OCI-LY7 (cell line): Measurements from ENCODE around the gene DLGAP1. TPM values are rescaled to one million over a fixed set of nuclear protein-coding genes. Genes with fewer than 3 reads are reported as not detected.

Source experiments
- BruUV-seq: library from RNA; stranded (reverse); fragments of 400-500 nt; replicated peaks from 2 replicates; lab custom pipeline; 2021; lab: Mats Ljungman, UMichigan
- CTCF ChIA-PET: fragments of 300-600 bp; sonication (Branson Sonifier 250); formaldehyde crosslinking; loops from one replicate; lab custom pipeline; 2022; ENCODE audit warnings: antibody characterized with exemption; ENCODE audit not compliant: unreplicated experiment; lab: Charles Lee
- POLR2A ChIA-PET: fragments of 300-600 bp; sonication (Branson Sonifier 250); formaldehyde crosslinking; loops from one replicate; lab custom pipeline; 2022; ENCODE audit warnings: antibody characterized with exemption; lab: Charles Lee
- DNase-seq: peaks from one replicate; pipeline ENCODE4 v3.0.0-alpha.2; 2015; ENCODE audit warnings: low spot score
- H2AFZ ChIP-seq: fragments of 200-600 bp; sonication (generic), shearing (Covaris generic); 2 replicates; pipeline ENCODE4 v1.6.1; 2014; ENCODE audit warnings: mild to moderate bottlenecking, antibody characterized with exemption, low read length, moderate library complexity
- H3K27ac ChIP-seq: fragments of 200-600 bp; sonication (generic); 2 replicates; pipeline ENCODE4 v1.5.1; 2014; ENCODE audit warnings: mixed run types, low read depth, mild to moderate bottlenecking, moderate library complexity, low read length, inconsistent platforms; ENCODE audit not compliant: poor library complexity, severe bottlenecking
- H3K36me3 ChIP-seq: fragments of 200-600 bp; sonication (generic); 2 replicates; pipeline ENCODE4 v1.6.1; 2014; ENCODE audit warnings: mild to moderate bottlenecking, antibody characterized with exemption, low read length, moderate library complexity, mixed read lengths; ENCODE audit not compliant: insufficient read depth
- H3K4me1 ChIP-seq: fragments of 200-600 bp; sonication (generic); 2 replicates; pipeline ENCODE4 v1.5.1; 2014; ENCODE audit warnings: mild to moderate bottlenecking, low read length; ENCODE audit not compliant: insufficient read depth, poor library complexity, severe bottlenecking
- H3K4me2 ChIP-seq: fragments of 200-600 bp; sonication (generic); 2 replicates; pipeline ENCODE4 v1.6.1; 2014; ENCODE audit warnings: mild to moderate bottlenecking, low read length
- H3K4me3 ChIP-seq: fragments of 200-600 bp; sonication (generic); 2 replicates; pipeline ENCODE4 v1.5.1; 2014; ENCODE audit warnings: mild to moderate bottlenecking, low read depth, low read length; ENCODE audit not compliant: poor library complexity, severe bottlenecking
- H3K79me2 ChIP-seq: fragments of 200-600 bp; sonication (generic); 2 replicates; pipeline ENCODE4 v1.6.1; 2016; ENCODE audit warnings: low read depth, mild to moderate bottlenecking, low read length, moderate library complexity, mixed read lengths; ENCODE audit not compliant: insufficient read depth
- H3K9me2 ChIP-seq: fragments of 200-600 bp; sonication (generic); 2 replicates; pipeline ENCODE4 v1.6.1; 2016; ENCODE audit warnings: mild to moderate bottlenecking, low read length, mixed read lengths; ENCODE audit not compliant: insufficient read depth
- H3K9me3 ChIP-seq: fragments of 200-600 bp; sonication (generic); 2 replicates; pipeline ENCODE4 v1.6.1; 2014; ENCODE audit warnings: mild to moderate bottlenecking, mixed run types, low read length, mixed read lengths
- H4K20me1 ChIP-seq: fragments of 200-600 bp; sonication (generic); 2 replicates; pipeline ENCODE4 v1.6.1; 2014; ENCODE audit warnings: mild to moderate bottlenecking, antibody characterized with exemption, low read length, moderate library complexity, mixed read lengths; ENCODE audit not compliant: insufficient read depth
- EZH2phosphoT487 ChIP-seq: fragments of 200-600 bp; sonication (generic); IDR thresholded peaks from 2 replicates; pipeline ENCODE4 v1.6.1; 2018; ENCODE audit warnings: low read depth, borderline replicate concordance, mild to moderate bottlenecking, mixed run types, antibody characterized with exemption, low read length, moderate library complexity, mixed read lengths
- intact Hi-C: fragments of 100-400 bp; cut with micrococcal nuclease; formaldehyde crosslinking; loops from one replicate; pipeline ENCODE4 v1.10.0; 2022; ENCODE audit not compliant: unreplicated experiment
- total RNA-seq, 2 experiments: library from RNA; depleted of rRNA in 1 of 2; stranded (reverse); fragments of >200 nt in 1 of 2; shearing (Covaris generic) in 1 of 2; gene quantifications; 2 replicates each; pipeline ENCODE4 v1.2.3, GENCODE V29; 2014 to 2022
- TF ChIP-seq, protein P1 (sequence below): fragments of 200-600 bp; sonication (generic); conservative IDR thresholded peaks from 2 replicates; pipeline ENCODE4 v1.5.1; 2014; ENCODE audit warnings: mild to moderate bottlenecking, antibody characterized with exemption, low read length, moderate library complexity, mixed read lengths

Gene DLGAP1
- total RNA-seq, 2 experiments from 2014 or later, result 0.22 TPM; not detected in 1

DNA sequence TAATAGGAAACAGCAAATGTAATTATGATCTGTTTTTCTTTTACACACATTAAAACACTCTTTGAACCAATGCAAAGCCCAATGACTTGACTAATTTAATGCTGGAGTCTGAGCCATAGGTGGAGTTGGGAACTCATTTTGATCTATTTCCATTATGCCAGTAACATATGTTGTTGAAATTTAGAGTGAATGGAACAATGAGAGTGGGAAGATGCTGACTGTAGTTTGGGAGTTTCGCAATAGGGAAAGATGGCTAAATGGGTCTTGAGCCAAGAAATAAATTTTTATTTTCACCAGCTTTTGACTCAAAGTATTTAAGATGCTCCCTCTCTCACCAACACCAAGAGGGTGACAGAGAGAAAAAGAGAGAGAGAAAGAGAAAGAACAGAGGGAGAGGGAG lies 246.7 kb downstream of the DLGAP1 start:
- CTCF ChIA-PET, result no interaction called here

DNA sequence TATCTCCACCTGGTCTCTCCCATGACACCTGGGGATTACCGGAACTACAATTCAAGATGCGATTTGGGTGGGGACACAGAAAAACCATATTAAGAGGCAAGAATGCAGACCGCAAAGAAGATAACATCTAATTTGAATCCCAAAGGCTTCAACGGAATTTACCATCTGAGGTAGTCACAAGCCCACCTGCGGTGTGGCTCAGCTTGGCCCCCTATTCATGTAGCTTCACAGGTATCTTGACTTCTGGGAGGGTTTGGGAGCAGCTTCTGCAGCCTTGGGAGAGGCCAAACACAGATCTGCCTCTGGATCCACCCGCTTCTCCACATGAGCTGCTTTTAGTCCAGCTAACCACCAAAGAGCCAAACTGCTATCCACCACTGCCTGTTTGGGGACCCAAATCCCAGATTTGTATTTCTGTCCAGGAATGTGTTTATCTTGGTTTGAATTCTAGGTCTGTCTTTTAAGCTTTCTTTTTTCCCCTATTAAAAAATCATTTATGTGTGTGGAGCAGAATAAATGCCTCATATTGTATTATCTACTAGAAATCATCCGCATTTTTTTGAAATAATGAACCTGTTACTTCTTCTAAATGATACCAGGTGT lies 247.6 kb downstream of the DLGAP1 start:
- BruUV-seq, result no TSS peak
- no peak for DNase-seq
- H3K4me2 ChIP-seq, result no peak overlapping the region
- TF ChIP-seq EZH2phosphoT487, result no peak
- TF ChIP-seq, protein P1, sequence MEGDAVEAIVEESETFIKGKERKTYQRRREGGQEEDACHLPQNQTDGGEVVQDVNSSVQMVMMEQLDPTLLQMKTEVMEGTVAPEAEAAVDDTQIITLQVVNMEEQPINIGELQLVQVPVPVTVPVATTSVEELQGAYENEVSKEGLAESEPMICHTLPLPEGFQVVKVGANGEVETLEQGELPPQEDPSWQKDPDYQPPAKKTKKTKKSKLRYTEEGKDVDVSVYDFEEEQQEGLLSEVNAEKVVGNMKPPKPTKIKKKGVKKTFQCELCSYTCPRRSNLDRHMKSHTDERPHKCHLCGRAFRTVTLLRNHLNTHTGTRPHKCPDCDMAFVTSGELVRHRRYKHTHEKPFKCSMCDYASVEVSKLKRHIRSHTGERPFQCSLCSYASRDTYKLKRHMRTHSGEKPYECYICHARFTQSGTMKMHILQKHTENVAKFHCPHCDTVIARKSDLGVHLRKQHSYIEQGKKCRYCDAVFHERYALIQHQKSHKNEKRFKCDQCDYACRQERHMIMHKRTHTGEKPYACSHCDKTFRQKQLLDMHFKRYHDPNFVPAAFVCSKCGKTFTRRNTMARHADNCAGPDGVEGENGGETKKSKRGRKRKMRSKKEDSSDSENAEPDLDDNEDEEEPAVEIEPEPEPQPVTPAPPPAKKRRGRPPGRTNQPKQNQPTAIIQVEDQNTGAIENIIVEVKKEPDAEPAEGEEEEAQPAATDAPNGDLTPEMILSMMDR, result no peak
- H3K9me3 ChIP-seq, result no peaks in the 10 kb centered on the region
- ChIA-PET POLR2A (no interaction called here), CTCF (no interaction called here)
- H2AFZ ChIP-seq, result no peak overlapping the region
- H3K4me1 ChIP-seq, result no peaks in the 10 kb centered on the region
- intact Hi-C loops, result no loop called here
- H3K9me2 ChIP-seq, result no peaks in the 10 kb centered on the region
- H4K20me1 ChIP-seq, result no peaks in the 10 kb centered on the region
- H3K36me3 ChIP-seq, result no peaks in the 10 kb centered on the region
- H3K4me3 ChIP-seq, result no peak overlapping the region
- H3K27ac ChIP-seq, result no peak overlapping the region
- no peaks in the 10 kb centered on the region for H3K79me2 ChIP-seq

More for the DNA sequence above, 246.7 kb downstream of the DLGAP1 start:
- no peaks in the 10 kb centered on the region for H3K36me3 ChIP-seq
- POLR2A ChIA-PET, result interaction anchor here (0.6 kb wide), 1 partner anchor 10 kb away, joined by 3 read pairs; no protein-coding TSS in a partner anchor
- H3K4me2 ChIP-seq, result no peak overlapping the region
- H3K9me2 ChIP-seq, result no peaks in the 10 kb centered on the region
- no peak overlapping the region for H2AFZ ChIP-seq
- no peaks in the 10 kb centered on the region for H3K9me3 ChIP-seq
- intact Hi-C loops, result no loop called here
- no TSS peak for BruUV-seq
- H3K4me3 ChIP-seq, result no peak overlapping the region
- no peaks in the 10 kb centered on the region for H4K20me1 ChIP-seq
- no peaks in the 10 kb centered on the region for H3K79me2 ChIP-seq
- no peak for TF ChIP-seq EZH2phosphoT487
- TF ChIP-seq, protein P1, result no peak
- H3K27ac ChIP-seq, result no peak overlapping the region
- no peaks in the 10 kb centered on the region for H3K4me1 ChIP-seq
- no peak for DNase-seq

DNA sequence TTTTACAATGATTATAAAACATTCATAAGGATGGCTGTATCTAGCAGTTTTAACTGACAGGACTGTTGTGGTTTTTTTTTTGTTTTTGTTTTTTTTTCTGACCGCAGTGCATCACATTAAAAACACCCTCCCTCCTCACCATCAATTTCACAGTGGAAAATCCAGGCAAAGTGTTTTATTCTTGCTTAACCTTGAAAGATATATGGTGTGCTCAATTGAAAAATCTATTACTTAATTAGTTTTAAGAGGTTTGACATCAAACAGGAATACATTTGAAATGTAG lies 250.7 kb downstream of the DLGAP1 start:
- H3K4me2 ChIP-seq, result no peak overlapping the region
- POLR2A ChIA-PET, result no interaction called here
- no peaks in the 10 kb centered on the region for H4K20me1 ChIP-seq
- TF ChIP-seq, protein P1, result no peak
- TF ChIP-seq EZH2phosphoT487, result no peak
- no peaks in the 10 kb centered on the region for H3K9me3 ChIP-seq
- no peaks in the 10 kb centered on the region for H3K4me1 ChIP-seq
- no peaks in the 10 kb centered on the region for H3K9me2 ChIP-seq
- H3K4me3 ChIP-seq, result no peak overlapping the region
- DNase-seq, result no peak
- no peak overlapping the region for H3K27ac ChIP-seq
- CTCF ChIA-PET, result no interaction called here
- no TSS peak for BruUV-seq
- H3K79me2 ChIP-seq, result no peaks in the 10 kb centered on the region
- no peaks in the 10 kb centered on the region for H3K36me3 ChIP-seq
- intact Hi-C loops, result no loop called here
- H2AFZ ChIP-seq, result no peak overlapping the region
